ENCODE measurements around the gene MEI4.

- TF ChIP-seq TAF1 (IDR thresholded peaks at IDR 0.05; ENCODE audit: low read depth) (no peak), POLR2AphosphoS5 (IDR thresholded peaks at IDR 0.05) (no peak), CTCF (IDR thresholded peaks at IDR 0.05; ENCODE audit: poor library complexity, severe bottlenecking) (no peak), EZH2 (IDR thresholded peaks at IDR 0.05; ENCODE audit: borderline replicate concordance, insufficient read depth, low read length, poor library complexity, severe bottlenecking) (no peak)
Measured at GRCh38 chr6:77774457-77774856, 121.6 kb downstream of the MEI4 start.
